GM19395 (cell line): Measurements from ENCODE around the gene IL17RD.

ENCODE experiments used
- ATAC-seq: cut with Tn5 transposase; IDR thresholded peaks from one replicate; pipeline ENCODE4 v1.9.1; 2021; ENCODE audit warnings: mild to moderate bottlenecking, moderate library complexity; ENCODE audit not compliant: unreplicated experiment

Gene IL17RD

DNA sequence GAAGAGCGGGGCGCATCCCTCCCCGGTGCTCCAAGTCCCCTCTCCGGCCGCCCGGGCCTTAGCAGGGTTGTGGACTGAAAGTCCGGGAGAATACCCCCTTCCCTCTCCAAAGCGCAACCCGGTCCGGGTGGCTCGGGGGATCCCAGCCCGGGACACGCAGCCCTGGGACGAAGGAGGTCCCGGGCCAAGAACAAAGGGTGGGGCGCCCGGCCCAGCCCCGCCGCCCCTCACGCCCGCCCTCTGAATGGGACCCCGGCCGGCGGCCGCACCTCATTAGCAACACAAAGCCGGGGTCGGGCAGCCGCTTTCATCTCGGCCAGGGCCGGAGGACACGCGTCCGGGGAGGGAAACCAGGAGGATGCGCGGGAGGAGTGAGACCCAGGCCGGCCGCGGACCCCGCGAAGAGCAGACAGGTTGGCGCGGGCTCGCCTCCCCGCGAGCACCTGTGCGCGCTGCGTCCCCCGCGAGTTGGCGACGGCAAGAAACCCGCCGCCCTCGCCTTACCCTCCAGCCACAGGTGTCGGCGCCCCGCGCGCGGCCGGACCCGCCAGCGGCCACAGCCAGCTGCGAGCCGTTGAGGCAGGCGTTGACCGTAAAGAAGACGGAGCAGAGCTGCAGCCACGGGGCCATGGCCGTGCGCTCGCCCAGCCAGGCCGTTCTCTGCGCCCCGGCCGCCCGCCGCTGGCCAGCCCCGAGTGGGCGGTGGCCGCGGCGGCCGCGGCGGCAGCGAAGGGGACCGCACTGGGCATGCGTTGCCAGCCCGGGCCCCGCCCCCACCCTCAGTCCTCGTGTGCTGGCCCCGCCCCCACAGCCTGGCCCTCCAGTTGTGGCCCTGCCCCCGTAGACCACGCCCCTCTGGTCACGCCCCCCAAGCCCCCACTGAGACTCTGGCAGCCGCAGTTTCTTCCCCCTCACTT is at the start of gene IL17RD:
Gene IL17RD, minus strand, starts transcription at position 697 of the 917 bp plus-strand sequence. Its CDS starts 67 bp downstream, at position 630.
- no peak for ATAC-seq

DNA sequence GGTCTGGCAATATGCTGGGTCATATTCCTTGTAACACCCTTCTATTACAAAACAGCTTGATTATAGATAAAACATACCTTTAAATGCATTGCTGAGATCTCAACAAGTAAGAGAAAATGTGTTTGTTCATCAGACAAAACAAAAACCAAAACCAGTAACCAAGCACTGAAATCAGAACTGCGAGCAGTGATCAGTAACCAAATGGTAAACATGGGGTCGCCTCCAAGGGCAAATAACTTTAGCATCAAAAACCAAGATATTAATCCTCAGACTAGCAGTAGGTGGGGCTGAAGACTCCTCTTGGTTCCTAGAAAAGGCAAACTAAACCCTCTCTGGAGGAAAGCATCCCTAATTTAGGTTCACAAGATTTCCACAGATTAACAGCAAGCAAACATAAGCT is 41.3 kb upstream of the IL17RD start:
- ATAC-seq, result no peak

DNA sequence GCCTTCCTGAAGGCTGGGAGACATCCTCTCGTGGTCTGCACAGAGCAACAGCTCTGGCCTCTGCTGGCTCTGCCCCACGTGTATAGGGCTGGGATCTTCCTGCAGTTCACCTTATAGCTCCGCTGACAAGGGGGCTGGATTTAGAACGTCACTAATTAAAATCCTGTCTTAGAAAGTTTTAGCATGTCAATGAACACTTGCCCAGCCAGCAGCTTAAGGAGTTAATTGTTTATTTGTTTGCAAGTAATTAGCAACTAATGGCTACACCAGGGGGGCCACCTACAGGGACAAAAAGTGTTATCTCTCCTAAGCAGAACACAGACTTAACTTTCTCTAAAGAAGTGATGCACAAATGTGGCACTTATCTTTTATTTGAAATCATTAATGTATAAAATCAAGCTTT is 34.7 kb upstream of the IL17RD start, which contains the start of gene HESX1:
Gene HESX1, minus strand, starts transcription at position 84 of the 403 bp plus-strand sequence. Its CDS starts 60 bp downstream, at position 24.
- ATAC-seq, result no peak

DNA sequence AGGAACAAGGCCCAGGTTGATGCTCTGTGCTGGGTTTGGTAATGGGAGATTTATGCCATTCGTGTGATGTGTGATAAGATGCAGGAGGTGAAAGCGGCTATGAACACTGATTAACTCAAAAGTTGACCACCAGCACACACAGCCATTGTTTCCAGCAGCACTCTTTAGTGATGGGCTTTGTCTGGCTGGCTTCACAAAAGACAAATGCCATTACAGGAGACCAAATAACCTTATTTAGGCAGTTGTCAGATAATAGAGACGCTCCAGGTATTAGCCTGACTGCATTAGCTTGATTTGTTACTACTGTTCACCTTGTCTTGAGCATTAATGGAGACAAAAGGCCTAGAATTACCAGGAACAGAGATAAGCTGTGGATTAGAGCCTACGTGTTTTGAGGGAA is 29.5 kb upstream of the IL17RD start:
- no peak for ATAC-seq

DNA sequence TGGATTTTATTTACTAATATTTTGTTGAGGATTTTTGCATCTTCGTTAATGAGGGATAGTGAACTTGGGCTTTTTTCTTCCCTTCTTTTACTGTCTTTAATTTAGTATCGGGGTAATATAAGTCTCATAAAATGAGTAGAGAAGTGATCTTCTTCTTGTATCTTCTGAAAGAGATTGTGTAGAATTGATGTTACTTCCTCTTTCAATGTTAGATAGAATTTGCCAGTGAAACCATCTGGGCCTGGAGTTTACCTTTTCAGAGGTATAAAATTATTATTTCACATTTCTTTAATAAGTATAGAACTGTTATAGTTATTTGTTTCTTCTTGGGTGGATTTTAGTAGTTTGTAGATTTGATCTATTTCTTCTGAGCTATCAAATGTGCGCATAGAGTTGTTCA is 26.9 kb upstream of the IL17RD start:
- ATAC-seq, result no peak

DNA sequence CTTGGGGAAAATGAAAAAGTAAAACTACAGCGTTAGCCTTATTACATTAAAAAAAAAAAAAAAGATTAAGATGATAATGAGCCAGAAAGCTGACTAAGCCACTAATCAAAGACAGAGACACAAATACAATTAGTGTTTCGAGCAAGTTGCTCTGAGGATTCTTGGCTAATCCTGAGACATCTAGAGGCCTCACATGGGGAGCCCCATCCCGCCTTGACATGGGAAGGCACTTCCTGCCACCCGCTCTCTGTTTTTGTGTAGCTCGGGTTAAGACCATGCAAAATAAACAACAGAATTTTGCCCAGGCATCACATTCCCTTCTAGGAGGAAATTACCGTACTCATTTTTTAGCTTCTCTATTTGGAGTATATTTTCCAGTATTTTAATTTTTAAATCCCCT is 19.4 kb upstream of the IL17RD start:
- ATAC-seq, result no peak

DNA sequence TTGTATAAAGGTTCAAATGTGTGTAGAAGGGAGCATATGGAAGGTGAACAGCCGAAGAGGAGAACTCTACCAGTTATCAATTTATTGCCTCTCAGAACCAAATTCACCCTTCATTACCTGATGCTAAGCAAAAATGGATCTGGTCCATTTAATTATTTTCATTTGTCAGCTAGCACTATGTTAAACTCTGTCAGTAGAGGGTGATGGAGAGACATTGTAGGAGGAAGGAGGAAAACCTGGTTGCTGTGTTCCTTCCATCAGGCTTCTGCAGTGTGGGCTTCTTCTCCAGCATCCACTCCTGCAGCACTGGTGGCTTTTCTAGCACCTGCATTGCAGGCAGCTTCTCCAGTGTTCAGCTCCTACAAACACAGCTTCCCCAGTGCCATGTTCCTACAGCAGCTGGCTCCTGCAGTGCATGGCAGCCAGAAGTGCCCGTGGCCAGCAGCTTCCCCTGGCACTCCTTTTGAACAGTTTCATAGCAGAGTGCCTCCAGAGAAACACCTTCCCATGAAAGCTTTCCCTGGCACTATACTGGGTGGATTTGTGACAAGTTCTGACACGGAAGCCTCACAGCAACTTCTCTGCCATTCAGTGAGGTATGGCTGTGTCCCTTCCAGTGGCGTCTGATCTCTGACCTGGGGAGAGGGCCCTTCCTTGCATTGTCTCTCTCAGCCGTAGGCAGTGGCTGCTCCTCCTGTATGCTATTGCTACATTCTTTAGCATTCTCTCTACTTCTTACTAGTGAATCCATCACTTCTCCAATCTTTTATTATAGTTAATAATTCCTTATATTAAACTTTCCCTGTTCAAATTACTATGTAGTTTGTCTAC is 14.6 kb upstream of the IL17RD start:
- ATAC-seq, result no peak

DNA sequence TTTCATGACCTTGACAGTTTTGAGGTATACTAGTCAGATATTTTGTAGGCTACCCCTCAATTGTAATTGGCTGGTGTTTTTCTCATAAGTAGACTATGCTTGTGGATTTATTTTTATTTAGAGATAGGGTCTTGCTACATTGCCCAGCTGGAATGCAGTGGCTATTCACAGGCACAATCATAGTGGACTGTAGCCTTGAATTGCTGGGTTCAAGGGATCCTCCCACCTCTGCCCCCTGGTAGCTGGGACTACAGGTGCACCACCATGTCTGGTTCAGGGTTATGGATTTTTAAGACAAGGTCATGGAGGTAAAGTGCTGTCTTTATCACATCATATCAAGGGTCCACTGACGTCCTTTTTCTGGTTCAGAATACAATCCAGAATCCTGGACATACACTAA is 10.9 kb upstream of the IL17RD start:
- no peak for ATAC-seq

DNA sequence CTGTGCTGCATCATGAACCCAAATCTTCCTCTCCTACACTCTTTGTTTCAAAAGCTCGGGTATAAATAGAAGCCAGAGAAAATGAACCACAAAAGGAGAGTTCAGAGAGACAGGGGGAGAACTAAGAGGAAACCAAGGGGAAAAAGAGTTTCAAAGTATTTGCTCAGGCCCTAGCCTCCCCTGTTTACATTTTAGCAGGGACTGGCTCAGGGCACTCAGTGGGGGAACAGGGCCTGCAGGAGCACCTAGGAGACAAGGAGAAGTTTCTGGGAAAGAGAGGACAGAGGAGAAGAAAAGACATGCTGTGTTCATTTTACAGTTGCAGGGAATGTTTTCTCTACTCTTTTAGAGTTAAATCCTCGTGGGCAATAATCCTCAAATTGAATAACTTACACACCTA is 8.5 kb upstream of the IL17RD start:
- no peak for ATAC-seq

DNA sequence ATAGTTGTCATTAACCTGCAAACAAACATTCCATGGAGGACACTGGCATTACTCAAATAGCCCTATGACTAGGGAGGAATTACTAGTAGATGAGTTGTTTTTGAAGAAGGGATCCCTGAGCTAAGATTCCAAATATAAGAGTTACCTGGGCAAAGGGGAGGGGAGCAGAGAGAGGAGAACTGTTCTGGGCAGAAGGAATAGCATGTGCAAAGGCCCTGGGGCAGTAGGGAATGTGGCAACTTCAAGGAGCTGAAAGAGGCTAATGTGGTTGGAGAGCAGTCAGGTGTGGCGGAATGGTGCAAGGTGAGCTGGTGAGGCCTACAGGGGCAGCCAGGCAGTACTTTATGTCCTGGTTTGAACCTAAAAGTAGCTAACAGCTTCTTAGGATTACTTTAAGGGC is 5.8 kb upstream of the IL17RD start:
- ATAC-seq, result no peak

DNA sequence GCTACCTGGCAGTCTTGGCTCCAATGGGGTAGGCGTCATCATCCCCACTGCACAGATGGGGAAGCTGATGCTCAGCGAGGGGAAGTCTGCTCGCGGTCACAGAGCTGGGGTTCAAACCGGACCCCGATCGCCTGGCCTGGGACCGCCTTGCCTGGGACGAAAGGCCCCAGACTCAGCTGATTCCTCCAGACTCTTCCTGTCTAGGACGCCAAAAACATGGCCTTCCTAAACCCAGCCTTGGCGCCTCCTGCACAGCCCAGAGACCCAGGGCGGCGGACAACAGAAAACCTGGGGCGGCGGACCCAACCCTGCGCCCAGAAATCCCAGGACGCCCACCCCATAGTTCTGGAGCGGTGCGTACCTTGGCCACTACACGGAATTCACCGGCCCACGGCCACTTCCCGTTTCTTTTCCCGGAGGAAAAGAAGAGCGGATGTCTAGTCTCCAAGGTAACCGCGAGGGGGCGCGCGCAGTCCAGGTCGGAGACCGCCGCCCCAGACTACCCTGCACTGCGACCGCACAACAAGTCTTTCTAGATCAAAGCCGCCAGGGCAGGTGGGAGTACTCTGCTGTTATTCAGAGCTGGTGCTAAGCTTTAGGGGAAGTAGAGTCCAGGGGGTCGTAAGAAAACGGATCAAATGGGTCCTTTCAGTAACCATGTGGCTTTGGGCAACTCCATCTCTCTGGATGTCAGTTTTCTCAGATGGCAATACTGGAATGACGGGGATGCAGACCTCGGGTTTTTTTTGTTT is 4.9 kb upstream of the IL17RD start:
- peak; percentile 75 for ATAC-seq

DNA sequence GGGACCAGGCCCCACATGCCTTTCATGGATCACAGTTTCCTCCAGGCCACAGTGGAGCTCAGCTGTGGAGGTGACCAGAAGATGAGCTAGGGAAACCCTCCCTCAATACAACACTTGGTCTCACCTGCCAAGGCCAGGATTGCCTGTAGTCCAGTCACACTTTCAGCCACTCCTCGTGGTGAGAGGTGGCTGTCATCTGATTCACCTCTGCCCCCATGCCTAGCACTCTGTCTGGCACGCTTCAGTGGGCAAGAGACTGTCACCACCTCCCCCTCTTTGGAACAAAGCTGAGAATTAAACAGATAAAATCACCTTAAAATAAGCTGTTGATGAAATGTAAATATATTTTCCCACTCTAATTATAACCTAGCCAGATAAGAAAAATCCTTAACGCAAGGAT is 4.0 kb upstream of the IL17RD start:
- no peak for ATAC-seq

DNA sequence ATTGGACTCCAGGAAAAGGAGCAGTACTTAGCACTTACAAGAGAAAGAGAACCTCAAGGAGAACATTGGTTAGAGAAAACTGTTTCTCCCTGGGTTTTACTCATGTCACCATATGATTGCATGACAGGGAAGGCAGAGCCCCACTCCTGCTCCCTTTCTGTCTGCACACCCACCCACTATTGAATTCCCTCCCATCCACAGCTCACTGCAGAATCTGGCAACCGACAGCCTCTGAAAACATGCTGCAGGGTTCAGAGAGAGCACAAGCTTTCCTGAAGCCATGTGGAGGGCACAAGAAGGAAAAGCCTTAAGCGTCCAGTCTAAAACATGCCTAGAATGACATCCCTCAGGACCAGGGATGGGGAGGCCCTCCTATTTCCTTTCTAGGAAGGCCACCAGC is 3.0 kb upstream of the IL17RD start:
- ATAC-seq, result no peak

DNA sequence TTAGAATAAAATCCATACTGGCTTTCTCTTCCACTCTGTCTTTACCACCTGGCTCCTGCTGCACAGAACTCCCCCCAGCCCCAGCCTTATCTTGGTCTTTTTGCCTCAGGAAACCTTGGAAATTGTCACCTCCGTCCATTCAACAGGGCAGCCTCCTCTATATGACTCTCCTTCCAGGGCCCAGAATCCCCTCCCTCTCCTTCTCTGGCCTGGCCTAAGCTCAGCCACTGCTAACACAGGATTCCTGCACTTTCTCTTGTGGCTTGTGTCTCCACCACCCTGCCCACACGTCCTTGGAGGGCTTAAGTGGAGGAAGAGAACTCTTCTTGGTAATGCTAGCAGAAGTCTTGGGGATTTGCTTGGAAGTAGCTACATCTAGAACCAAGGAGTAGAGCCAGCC is 1.5 kb upstream of the IL17RD start:
- ATAC-seq, result no peak

DNA sequence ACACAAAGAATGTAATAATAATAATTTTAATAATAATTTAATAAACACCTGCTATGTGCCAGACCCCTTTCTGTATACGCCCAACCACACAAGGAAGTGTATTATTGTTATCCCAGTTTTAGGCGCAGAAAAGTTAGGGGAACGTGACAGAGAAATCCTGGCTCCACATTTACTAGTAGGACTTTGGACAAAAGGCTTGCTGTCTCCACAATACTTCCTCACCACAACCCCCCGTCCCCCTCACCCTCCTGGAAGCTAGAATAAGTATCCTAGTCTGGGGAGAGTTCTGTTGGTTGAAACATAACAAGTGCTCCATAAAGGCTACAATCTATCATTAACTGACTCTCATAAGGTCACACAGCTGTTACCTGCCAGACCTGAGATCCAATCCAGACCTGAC is 488 bp upstream of the IL17RD start:
- no peak for ATAC-seq

DNA sequence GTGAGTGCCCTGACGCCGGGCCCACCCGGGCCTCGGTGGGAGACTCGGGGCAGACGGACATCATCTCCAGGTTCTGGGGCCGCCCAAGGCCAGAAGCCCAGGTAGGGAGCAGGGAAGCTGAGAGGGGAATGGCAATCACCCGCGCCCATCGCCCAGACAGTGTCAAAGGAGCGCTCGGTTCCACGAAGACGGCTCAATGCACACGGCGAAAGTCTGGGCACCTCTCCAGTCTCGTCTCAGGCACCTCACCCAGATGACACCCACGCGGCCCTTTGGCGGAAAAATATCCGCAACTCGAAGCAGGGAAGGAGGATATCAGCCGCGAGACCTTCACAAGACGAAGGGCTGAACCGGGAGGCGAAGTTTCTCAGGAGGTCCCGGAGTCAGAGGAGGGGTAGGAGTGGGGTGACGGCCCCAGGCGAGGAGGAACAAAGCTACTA is 916 bp downstream of the IL17RD start:
- no peak for ATAC-seq

DNA sequence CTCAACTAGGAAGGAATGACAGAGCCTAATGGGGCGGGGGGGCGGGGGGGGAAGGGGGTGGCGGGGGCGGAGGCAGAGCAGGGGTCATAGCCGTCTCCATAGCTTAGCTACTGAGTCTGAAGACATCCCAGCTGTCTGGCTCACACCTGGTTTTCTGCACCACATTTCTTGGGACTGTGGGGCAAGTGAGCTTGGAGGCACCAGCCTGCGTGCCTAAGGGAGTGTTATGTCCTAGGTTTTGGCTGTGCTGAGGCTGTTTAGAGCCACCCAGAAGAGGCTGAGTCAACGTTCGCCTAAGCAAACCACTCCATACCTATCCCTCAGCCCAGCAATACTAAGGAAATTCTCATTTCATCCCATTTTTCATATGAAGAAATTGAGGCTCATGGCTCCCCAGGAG is 1.4 kb downstream of the IL17RD start:
- no peak for ATAC-seq

DNA sequence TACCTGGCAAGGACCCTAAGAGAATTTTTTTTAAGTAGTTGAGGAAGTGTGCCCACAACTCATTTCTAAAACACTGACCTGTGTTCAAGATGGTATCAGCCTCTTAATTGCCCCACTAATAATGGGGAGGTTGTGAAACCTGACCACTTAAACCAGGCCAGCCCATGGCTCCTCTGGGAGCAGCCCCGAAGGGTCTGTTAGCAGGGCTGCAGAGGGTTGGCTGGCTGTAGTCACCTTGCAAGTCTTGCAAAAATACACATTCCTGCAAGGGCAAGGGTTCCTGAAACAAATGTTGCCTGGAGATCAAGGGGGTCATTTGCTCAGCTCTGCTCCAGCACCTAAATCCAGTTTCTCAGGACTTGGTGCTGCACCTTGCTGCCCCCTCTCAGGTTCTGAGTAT is 3.2 kb downstream of the IL17RD start:
- ATAC-seq, result no peak

DNA sequence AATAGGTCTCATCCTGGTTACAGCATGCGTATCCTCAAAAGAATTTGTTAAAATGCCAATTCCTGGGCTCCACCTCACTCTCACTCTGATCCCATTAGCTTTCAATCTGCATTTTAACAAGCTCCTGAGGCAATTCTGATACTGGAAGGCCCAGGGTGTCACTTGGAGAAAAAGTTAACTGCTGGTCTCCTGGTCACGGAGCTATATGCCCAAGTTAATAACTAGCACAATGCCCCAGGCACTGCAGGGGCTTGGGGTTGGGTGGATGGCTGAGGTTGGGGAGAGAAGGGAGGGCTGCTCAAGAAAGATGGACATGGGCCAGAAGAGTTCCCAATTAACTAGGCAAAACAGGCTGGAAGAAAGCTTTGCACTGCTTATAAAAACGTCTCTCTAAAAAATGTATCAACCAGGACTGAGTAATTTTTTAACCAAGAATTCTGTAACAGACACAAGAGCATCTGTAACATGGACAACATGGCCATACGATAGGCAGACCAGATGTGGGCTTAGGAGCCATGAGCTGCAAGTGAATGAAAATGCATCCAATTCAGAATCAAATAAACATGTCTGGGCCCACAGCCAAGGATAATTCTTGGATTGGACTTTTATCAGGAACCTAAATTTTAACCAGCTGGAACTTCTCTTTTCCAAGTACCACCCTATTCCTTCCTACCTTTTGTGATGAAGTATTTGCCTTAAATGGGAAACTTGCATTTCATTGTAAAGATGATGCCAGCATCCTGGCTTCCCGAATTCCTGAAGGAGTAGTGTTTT is 4.2 kb downstream of the IL17RD start:
- no peak for ATAC-seq

DNA sequence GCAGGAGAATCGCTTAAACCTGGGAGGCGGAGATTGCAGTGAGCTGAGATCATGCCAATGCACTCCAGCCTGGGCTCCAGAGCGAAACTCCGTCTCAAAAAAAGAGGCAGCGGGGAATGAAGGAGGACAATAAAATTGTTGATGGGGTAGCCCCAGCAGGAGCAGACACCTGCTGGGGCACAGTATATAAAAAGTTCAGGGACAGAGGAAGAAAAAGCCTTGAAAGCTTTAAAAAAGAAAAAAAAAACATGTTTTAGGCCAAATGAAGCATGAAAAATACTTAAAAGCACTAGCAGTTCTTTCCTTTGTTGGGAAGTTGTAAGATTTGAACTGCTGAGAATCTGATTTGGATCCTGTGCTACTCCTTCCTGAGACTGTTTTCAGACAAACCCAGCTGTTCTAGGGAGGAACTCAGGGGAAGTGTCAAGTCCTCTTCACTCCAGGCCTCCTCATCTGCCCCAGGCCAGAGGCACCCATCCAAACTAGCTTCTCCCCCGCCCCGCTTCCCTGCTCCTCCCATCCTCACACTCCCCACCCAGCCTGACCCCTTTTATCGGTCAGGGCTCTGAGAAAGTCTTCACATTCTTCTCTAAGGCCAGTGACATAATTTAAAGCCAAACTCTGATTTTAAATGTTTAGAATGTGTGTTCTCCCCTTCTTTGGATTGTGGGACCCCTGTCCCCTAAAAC is 4.9 kb downstream of the IL17RD start:
- no peak for ATAC-seq
